HG02610 (cell line): ENCODE measurements around the gene ADGRG1.

Source experiments
- ATAC-seq: cut with Tn5 transposase; IDR thresholded peaks from one replicate; pipeline ENCODE4 v1.9.1; 2021; ENCODE audit warnings: mild to moderate bottlenecking, moderate library complexity; ENCODE audit not compliant: unreplicated experiment

Gene ADGRG1

GRCh38 chr16:57647136-57647875 lies 18.9 kb downstream of the ADGRG1 start:
- ATAC-seq: no peak

GRCh38 chr16:57648125-57648524 lies 19.7 kb downstream of the ADGRG1 start:
- ATAC-seq: no peak

- no peak for ATAC-seq
These were observed 20.4 kb downstream of the ADGRG1 start for GRCh38 chr16:57648581-57649442.

GRCh38 chr16:57649443-57649751 lies 21.0 kb downstream of the ADGRG1 start:
- no peak for ATAC-seq

GRCh38 chr16:57649846-57650245 lies 21.4 kb downstream of the ADGRG1 start:
- ATAC-seq: no peak

- ATAC-seq: no peak
These were observed 23.2 kb downstream of the ADGRG1 start for GRCh38 chr16:57651344-57652333.

GRCh38 chr16:57652695-57653471 lies 24.5 kb downstream of the ADGRG1 start:
- ATAC-seq: no peak

- no peak for ATAC-seq
These were observed 25.5 kb downstream of the ADGRG1 start for GRCh38 chr16:57653936-57654335.

- ATAC-seq: no peak
These were observed 28.0 kb downstream of the ADGRG1 start for GRCh38 chr16:57656342-57656955.

GRCh38 chr16:57657228-57657627 lies 28.8 kb downstream of the ADGRG1 start:
- ATAC-seq: no peak

- no peak for ATAC-seq
These were observed 29.9 kb downstream of the ADGRG1 start for GRCh38 chr16:57658130-57658877.

- no peak for ATAC-seq
These were observed 30.6 kb downstream of the ADGRG1 start for GRCh38 chr16:57658878-57659674.

GRCh38 chr16:57660715-57661463 lies 32.5 kb downstream of the ADGRG1 start:
- no peak for ATAC-seq

GRCh38 chr16:57661510-57661909 lies 33.1 kb downstream of the ADGRG1 start:
- ATAC-seq: no peak

GRCh38 chr16:57661936-57662906 lies 33.8 kb downstream of the ADGRG1 start:
- ATAC-seq: no peak

- ATAC-seq: no peak
These were observed 35.0 kb downstream of the ADGRG1 start for GRCh38 chr16:57663436-57663835.
